Endothelial cell of umbilical vein (primary cell): ENCODE results near the gene NID2. TPM values are rescaled to one million over a fixed set of nuclear protein-coding genes. Genes with fewer than 3 reads are reported as not detected.

ENCODE experiments used
- BruUV-seq: library from RNA; stranded (reverse); fragments of 400-500 nt; replicated peaks from 2 replicates; lab custom pipeline; 2021; lab: Mats Ljungman, UMichigan
- CTCF ChIA-PET: fragments of 300-600, 350-600 bp; sonication (Branson Sonifier 250); formaldehyde crosslinking; loops from one replicate; lab custom pipeline; 2021; ENCODE audit warnings: antibody characterized with exemption, inconsistent platforms; lab: Charles Lee
- POLR2A ChIA-PET: fragments of 300-600, 350-600 bp; sonication (Branson Sonifier 250); formaldehyde crosslinking; loops from one replicate; lab custom pipeline; 2021; ENCODE audit warnings: antibody characterized with exemption, inconsistent platforms; lab: Charles Lee
- DNase-seq: peaks from one replicate; pipeline ENCODE4 v3.0.0-alpha.2; 2011; ENCODE audit warnings: low read depth, low spot score
- FAIRE-seq: peaks from 2 replicates; lab custom pipeline; 2011; peaks lifted over from hg19 to GRCh38; lab: Jason Lieb, UNC
- H2AFZ ChIP-seq: 2 replicates; pipeline ENCODE4 v1.6.0; 2012; ENCODE audit warnings: low read depth, low read length, control low read depth, inconsistent platforms
- H3K27ac ChIP-seq: 2 replicates; pipeline ENCODE4 v1.5.1; 2011; ENCODE audit warnings: low read depth, mild to moderate bottlenecking, control low read depth, low read length, moderate library complexity; ENCODE audit not compliant: insufficient read depth
- H3K27me3 ChIP-seq, 2 experiments: 2 replicates each; pipeline versions ENCODE4 v1.6.0 to v1.6.1; 2011; ENCODE audit warnings: low read length in 2 of 2, mixed read lengths in 1 of 2; ENCODE audit not compliant: control insufficient read depth in 2 of 2, insufficient read depth in 2 of 2
- H3K36me3 ChIP-seq, 2 experiments: 2 replicates in 1 of 2; 3 replicates in 1 of 2; pipeline ENCODE4 v1.5.1; 2011; ENCODE audit warnings: low read length in 2 of 2, mild to moderate bottlenecking in 1 of 2, moderate library complexity in 1 of 2; ENCODE audit not compliant: control insufficient read depth in 2 of 2, insufficient read depth in 2 of 2; ENCODE audit errors: extremely low read depth in 1 of 2
- H3K4me1 ChIP-seq: 3 replicates; pipeline ENCODE4 v1.5.1; 2011; ENCODE audit warnings: mild to moderate bottlenecking, low read length; ENCODE audit not compliant: control insufficient read depth, insufficient read depth; ENCODE audit errors: extremely low read depth
- H3K4me2 ChIP-seq: 2 replicates; pipeline ENCODE4 v1.6.1; 2011; ENCODE audit warnings: low read length, control low read depth, mixed read lengths; ENCODE audit not compliant: insufficient read depth
- H3K4me3 ChIP-seq, 3 experiments: fragments of 200-600 bp in 1 of 3; sonication (generic), shearing (Covaris generic) in 1 of 3; replicated peaks in 1 of 3; 2 replicates each; pipeline ENCODE4 v1.5.1; 2011 to 2016; ENCODE audit warnings: control low read depth in 3 of 3, low read length in 3 of 3, mild to moderate bottlenecking in 2 of 3, inconsistent platforms in 1 of 3, low read depth in 1 of 3, moderate library complexity in 1 of 3; ENCODE audit not compliant: insufficient read depth in 1 of 3
- H3K79me2 ChIP-seq: 2 replicates; pipeline ENCODE4 v1.6.0; 2012; ENCODE audit warnings: low read length, inconsistent platforms; ENCODE audit not compliant: control insufficient read depth, insufficient read depth
- H3K9ac ChIP-seq: replicated peaks from 2 replicates; pipeline ENCODE3; 2011; ENCODE audit warnings: low read length, control low read depth; ENCODE audit not compliant: insufficient read depth; ENCODE audit errors: extremely low read depth
- H3K9me1 ChIP-seq: replicated peaks from 3 replicates; pipeline ENCODE4 v1.6.0; 2011; ENCODE audit warnings: mild to moderate bottlenecking, low read length; ENCODE audit not compliant: control insufficient read depth, insufficient read depth; ENCODE audit errors: extremely low read depth
- H3K9me3 ChIP-seq: replicated peaks from 2 replicates; pipeline ENCODE4 v1.5.1; 2012; ENCODE audit warnings: low read length, inconsistent platforms; ENCODE audit not compliant: control insufficient read depth, insufficient read depth
- H4K20me1 ChIP-seq: replicated peaks from 2 replicates; pipeline ENCODE3; 2011; ENCODE audit warnings: mild to moderate bottlenecking, low read length; ENCODE audit not compliant: control insufficient read depth, insufficient read depth; ENCODE audit errors: extremely low read depth
- EZH2 ChIP-seq: IDR thresholded peaks from 2 replicates; pipeline ENCODE4 v1.6.1; 2012; ENCODE audit warnings: borderline replicate concordance, low read depth, mild to moderate bottlenecking, moderate library complexity, low read length, inconsistent platforms; ENCODE audit not compliant: severe bottlenecking
- FOS ChIP-seq: IDR thresholded peaks from 2 replicates; pipeline ENCODE4 v1.6.1; 2011; ENCODE audit warnings: mild to moderate bottlenecking, low read length, moderate library complexity, borderline replicate concordance; ENCODE audit not compliant: insufficient read depth
- GATA2 ChIP-seq: IDR thresholded peaks from 2 replicates; pipeline ENCODE4 v1.7.0; 2011; ENCODE audit warnings: low read depth, mild to moderate bottlenecking, moderate library complexity, mixed read lengths, low read length; ENCODE audit not compliant: insufficient read length, insufficient read depth
- JUN ChIP-seq: IDR thresholded peaks from 2 replicates; pipeline ENCODE4 v1.6.1; 2011; ENCODE audit warnings: borderline replicate concordance, low read depth; ENCODE audit not compliant: insufficient read length, insufficient read depth
- MYC ChIP-seq: IDR thresholded peaks from one replicate; pipeline ENCODE4 v1.6.1; 2011; ENCODE audit warnings: mild to moderate bottlenecking, low read depth, low read length
- POLR2A ChIP-seq: IDR thresholded peaks from 2 replicates; pipeline ENCODE4 v1.6.1; 2012; ENCODE audit warnings: low read depth, mild to moderate bottlenecking, control low read depth, low read length
- POLR2AphosphoS5 ChIP-seq: IDR thresholded peaks from 2 replicates; pipeline ENCODE4 v1.6.1; 2012; ENCODE audit warnings: low read depth, mild to moderate bottlenecking, control low read depth, low read length, moderate library complexity; ENCODE audit not compliant: insufficient read depth
- dilution Hi-C: fragments of 300-500 bp; cut with MboI; formaldehyde crosslinking; loops from one replicate; pipeline ENCODE4 v1.15.0; 2019; ENCODE audit warnings: low sequenced_read_pairs; ENCODE audit not compliant: extremely low pct_ligation_motif_present
- intact Hi-C: fragments of 100-400 bp; cut with micrococcal nuclease; formaldehyde crosslinking; loops from one replicate; pipeline ENCODE4 v1.10.0; 2022
- polyA plus RNA-seq, 4 experiments: library from polyadenylated mRNA; depleted of rRNA in 3 of 4; stranded (reverse) in 3 of 4; unstranded in 1 of 4; fragments of >200 nt; gene quantifications; 2 replicates each; pipeline versions ENCODE4 v1.2.1 to v1.2.3, GENCODE V29; 2011 to 2012; ENCODE audit warnings: missing spikeins in 1 of 4
- total RNA-seq: library from RNA; stranded (reverse); gene quantifications from 2 replicates; pipeline ENCODE4 v1.2.3, GENCODE V29; 2021
- TF ChIP-seq, protein P1 (sequence below): IDR thresholded peaks from 2 replicates; pipeline ENCODE4 v1.6.1; 2011; ENCODE audit not compliant: insufficient read depth, insufficient read length
- TF ChIP-seq, protein P2 (sequence below), 2 donors: IDR thresholded peaks; 1 replicate in 1 of 2; 2 replicates in 1 of 2; pipeline ENCODE4 v1.5.1; 2011; ENCODE audit warnings: low read length in 2 of 2, mild to moderate bottlenecking in 2 of 2, moderate library complexity in 2 of 2, control low read depth in 1 of 2, inconsistent platforms in 1 of 2, low read depth in 1 of 2; ENCODE audit not compliant: insufficient read depth in 1 of 2; ENCODE audit errors: extremely low read depth in 1 of 2

NID2 gene
- total and polyA plus RNA-seq, 2 donors (not counting 3 experiments of a cell fraction or from before 2014, with no cell fraction given): 22.5 to 56.7 TPM

DNA sequence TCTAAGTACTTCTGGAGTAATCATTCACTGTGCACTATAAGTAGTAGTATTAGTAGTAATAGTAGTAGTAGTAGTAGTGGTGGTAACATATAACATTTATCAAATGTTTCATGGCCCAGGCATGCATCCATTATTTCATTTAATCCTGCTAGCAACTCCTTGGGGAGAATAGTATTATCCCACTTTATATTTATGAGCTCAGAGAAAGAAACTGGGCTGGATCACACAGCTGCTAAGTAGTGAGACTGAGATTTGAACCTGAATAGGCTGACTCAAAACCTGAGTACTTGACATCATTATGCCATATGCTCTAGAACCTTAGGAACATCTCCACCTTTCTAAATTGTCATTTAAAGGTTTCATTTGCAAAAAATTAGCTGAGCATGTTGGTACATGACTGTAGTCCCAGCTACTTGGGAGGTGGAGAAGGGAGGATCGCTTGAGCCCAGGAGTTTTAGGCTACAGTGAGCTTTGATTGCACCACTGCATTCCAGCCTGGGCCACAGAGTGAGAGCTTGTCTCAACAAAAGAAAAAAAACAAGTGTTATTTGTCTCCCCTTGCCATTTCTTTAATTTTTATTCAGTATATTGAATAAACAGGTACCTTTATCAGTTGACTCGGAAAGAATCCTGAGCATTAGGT is 11.4 kb upstream of the NID2 start:
- TF ChIP-seq, protein P1, sequence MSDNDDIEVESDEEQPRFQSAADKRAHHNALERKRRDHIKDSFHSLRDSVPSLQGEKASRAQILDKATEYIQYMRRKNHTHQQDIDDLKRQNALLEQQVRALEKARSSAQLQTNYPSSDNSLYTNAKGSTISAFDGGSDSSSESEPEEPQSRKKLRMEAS: no peak
- TF ChIP-seq FOS (no peak), MYC (no peak), GATA2 (no peak), EZH2 (no peak), POLR2A (no peak), POLR2AphosphoS5 (no peak), JUN (no peak)
- TF ChIP-seq, protein P2, sequence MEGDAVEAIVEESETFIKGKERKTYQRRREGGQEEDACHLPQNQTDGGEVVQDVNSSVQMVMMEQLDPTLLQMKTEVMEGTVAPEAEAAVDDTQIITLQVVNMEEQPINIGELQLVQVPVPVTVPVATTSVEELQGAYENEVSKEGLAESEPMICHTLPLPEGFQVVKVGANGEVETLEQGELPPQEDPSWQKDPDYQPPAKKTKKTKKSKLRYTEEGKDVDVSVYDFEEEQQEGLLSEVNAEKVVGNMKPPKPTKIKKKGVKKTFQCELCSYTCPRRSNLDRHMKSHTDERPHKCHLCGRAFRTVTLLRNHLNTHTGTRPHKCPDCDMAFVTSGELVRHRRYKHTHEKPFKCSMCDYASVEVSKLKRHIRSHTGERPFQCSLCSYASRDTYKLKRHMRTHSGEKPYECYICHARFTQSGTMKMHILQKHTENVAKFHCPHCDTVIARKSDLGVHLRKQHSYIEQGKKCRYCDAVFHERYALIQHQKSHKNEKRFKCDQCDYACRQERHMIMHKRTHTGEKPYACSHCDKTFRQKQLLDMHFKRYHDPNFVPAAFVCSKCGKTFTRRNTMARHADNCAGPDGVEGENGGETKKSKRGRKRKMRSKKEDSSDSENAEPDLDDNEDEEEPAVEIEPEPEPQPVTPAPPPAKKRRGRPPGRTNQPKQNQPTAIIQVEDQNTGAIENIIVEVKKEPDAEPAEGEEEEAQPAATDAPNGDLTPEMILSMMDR (IDR thresholded peaks at IDR 0.05; ENCODE audit: extremely low read depth in 1 of 2, insufficient read depth in 1 of 2, low read depth in 1 of 2, low read length in 2 of 2): no peak
- H3K4me2 ChIP-seq: no peak overlapping the region
- H3K27me3 ChIP-seq: no peaks in the 10 kb centered on the region
- H3K79me2 ChIP-seq: no peaks in the 10 kb centered on the region
- POLR2A ChIA-PET: no interaction called here
- H3K27ac ChIP-seq: no peak overlapping the region
- DNase-seq (no peak), FAIRE-seq (no peak)
- CTCF ChIA-PET: interaction anchor here (1.3 to 4.5 kb wide), 4 partner anchors 9 to 101 kb away, joined by 3 to 34 read pairs (median 4); no protein-coding TSS in a partner anchor
- no TSS peak for BruUV-seq
- no peaks in the 10 kb centered on the region for H3K36me3 ChIP-seq
- peaks cover 51% of the 10 kb centered on the region for H3K4me1 ChIP-seq
- no peaks in the 10 kb centered on the region for H3K9me1 ChIP-seq
- no peak overlapping the region for H2AFZ ChIP-seq
- H3K4me3 ChIP-seq: no peak overlapping the region
- no peak overlapping the region for H3K9ac ChIP-seq
- intact Hi-C loops: no loop called here
- dilution Hi-C loops: no loop called here
- no peaks in the 10 kb centered on the region for H3K9me3 ChIP-seq
- H4K20me1 ChIP-seq: no peaks in the 10 kb centered on the region
